Liver (tissue), 3 donors: ENCODE results near the gene BIN1.

Experiments used
- EGR1 ChIP-seq, 2 donors: IDR thresholded peaks; 2 replicates each; pipeline ENCODE4 v1.6.1; 2016 to 2018; ENCODE audit warnings: antibody characterized with exemption in 2 of 2, low read depth in 2 of 2
- GABPA ChIP-seq, 2 donors: IDR thresholded peaks in 1 of 2; conservative IDR thresholded peaks in 1 of 2; 2 replicates each; pipeline ENCODE4 v1.6.1; 2016; ENCODE audit warnings: antibody characterized with exemption in 2 of 2, mild to moderate bottlenecking in 1 of 2, moderate library complexity in 1 of 2
- HNF4A ChIP-seq, 2 donors: conservative IDR thresholded peaks; 2 replicates each; pipeline ENCODE4 v1.6.1; 2016; ENCODE audit warnings: antibody characterized with exemption in 2 of 2, mild to moderate bottlenecking in 2 of 2
- HNF4G ChIP-seq: IDR thresholded peaks from 2 replicates; pipeline ENCODE4 v1.6.1; 2016; ENCODE audit warnings: antibody characterized with exemption
- RAD21 ChIP-seq, 2 donors: IDR thresholded peaks; 2 replicates each; pipeline ENCODE4 v1.6.1; 2016; ENCODE audit warnings: antibody characterized with exemption in 2 of 2, mild to moderate bottlenecking in 2 of 2
- RXRA ChIP-seq, 2 donors: IDR thresholded peaks; 2 replicates each; pipeline ENCODE4 v1.6.1; 2017 to 2018; ENCODE audit warnings: antibody characterized with exemption in 2 of 2, mild to moderate bottlenecking in 1 of 2
- SP1 ChIP-seq: IDR thresholded peaks from 2 replicates; pipeline ENCODE4 v1.6.1; 2018; ENCODE audit warnings: antibody characterized with exemption, mild to moderate bottlenecking
- TAF1 ChIP-seq: conservative IDR thresholded peaks from 2 replicates; pipeline ENCODE4 v1.6.1; 2016; ENCODE audit warnings: antibody characterized with exemption, mild to moderate bottlenecking
- YY1 ChIP-seq: IDR thresholded peaks from 2 replicates; pipeline ENCODE4 v1.6.1; 2016; ENCODE audit warnings: antibody characterized with exemption, mild to moderate bottlenecking
- TF ChIP-seq, protein P1 (sequence below): fragments of 150-350 bp; IDR thresholded peaks from 2 replicates; pipeline ENCODE4 v1.5.1; 2017; ENCODE audit warnings: improper control_type of control experiment, low read depth, low read length; ENCODE audit not compliant: missing input control
- TF ChIP-seq, protein P2 (sequence below): IDR thresholded peaks from 2 replicates; pipeline ENCODE4 v1.6.1; 2016; ENCODE audit warnings: antibody characterized with exemption
- TF ChIP-seq, protein P3 (sequence below): IDR thresholded peaks from 2 replicates; pipeline ENCODE4 v1.6.1; 2016; ENCODE audit warnings: antibody characterized with exemption
- TF ChIP-seq, protein P4 (sequence below): IDR thresholded peaks from 2 replicates; pipeline ENCODE4 v1.6.1; 2016; ENCODE audit warnings: antibody characterized with exemption
- TF ChIP-seq, protein P5 (sequence below): IDR thresholded peaks from 2 replicates; pipeline ENCODE4 v1.6.1; 2016; ENCODE audit warnings: antibody characterized with exemption, mild to moderate bottlenecking
- donor health status: healthy.
- donor health status: healthy.

DNA sequence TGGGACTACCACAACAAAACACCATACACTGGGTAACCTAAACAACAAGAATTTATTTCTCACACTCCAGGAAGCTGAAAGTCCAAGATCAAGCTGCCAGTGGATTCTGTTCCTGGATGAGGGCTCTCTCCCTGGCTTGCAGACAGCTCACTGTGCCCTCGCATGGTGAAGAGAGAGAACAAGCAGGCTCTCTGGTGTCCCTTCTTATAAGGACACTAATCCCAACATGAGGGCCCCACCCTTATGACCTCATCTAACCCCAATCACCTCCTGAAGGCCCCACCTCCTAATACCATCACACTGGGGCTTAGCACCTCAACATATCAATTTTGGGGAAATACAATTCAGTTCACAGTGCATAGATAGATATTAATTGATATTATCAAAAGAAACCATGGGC lies 83.5 kb downstream of the BIN1 start:
- TF ChIP-seq RXRA (IDR thresholded peaks at IDR 0.05) (no peak), GABPA (IDR thresholded peaks at IDR 0.05 in 1 of 2, conservative IDR thresholded peaks at IDR 0.05 in 1 of 2) (no peak), TAF1 (no peak), RAD21 (IDR thresholded peaks at IDR 0.05) (no peak), HNF4A (conservative IDR thresholded peaks at IDR 0.05) (no peak), EGR1 (IDR thresholded peaks at IDR 0.05; ENCODE audit: low read depth in 2 of 2) (no peak), YY1 (no peak), SP1 (no peak), HNF4G (no peak)
- TF ChIP-seq, protein P1, sequence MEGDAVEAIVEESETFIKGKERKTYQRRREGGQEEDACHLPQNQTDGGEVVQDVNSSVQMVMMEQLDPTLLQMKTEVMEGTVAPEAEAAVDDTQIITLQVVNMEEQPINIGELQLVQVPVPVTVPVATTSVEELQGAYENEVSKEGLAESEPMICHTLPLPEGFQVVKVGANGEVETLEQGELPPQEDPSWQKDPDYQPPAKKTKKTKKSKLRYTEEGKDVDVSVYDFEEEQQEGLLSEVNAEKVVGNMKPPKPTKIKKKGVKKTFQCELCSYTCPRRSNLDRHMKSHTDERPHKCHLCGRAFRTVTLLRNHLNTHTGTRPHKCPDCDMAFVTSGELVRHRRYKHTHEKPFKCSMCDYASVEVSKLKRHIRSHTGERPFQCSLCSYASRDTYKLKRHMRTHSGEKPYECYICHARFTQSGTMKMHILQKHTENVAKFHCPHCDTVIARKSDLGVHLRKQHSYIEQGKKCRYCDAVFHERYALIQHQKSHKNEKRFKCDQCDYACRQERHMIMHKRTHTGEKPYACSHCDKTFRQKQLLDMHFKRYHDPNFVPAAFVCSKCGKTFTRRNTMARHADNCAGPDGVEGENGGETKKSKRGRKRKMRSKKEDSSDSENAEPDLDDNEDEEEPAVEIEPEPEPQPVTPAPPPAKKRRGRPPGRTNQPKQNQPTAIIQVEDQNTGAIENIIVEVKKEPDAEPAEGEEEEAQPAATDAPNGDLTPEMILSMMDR, result no peak
- TF ChIP-seq, protein P2, sequence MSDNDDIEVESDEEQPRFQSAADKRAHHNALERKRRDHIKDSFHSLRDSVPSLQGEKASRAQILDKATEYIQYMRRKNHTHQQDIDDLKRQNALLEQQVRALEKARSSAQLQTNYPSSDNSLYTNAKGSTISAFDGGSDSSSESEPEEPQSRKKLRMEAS, result no peak
- TF ChIP-seq, protein P3, sequence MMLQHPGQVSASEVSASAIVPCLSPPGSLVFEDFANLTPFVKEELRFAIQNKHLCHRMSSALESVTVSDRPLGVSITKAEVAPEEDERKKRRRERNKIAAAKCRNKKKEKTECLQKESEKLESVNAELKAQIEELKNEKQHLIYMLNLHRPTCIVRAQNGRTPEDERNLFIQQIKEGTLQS, result no peak
- TF ChIP-seq, protein P4, sequence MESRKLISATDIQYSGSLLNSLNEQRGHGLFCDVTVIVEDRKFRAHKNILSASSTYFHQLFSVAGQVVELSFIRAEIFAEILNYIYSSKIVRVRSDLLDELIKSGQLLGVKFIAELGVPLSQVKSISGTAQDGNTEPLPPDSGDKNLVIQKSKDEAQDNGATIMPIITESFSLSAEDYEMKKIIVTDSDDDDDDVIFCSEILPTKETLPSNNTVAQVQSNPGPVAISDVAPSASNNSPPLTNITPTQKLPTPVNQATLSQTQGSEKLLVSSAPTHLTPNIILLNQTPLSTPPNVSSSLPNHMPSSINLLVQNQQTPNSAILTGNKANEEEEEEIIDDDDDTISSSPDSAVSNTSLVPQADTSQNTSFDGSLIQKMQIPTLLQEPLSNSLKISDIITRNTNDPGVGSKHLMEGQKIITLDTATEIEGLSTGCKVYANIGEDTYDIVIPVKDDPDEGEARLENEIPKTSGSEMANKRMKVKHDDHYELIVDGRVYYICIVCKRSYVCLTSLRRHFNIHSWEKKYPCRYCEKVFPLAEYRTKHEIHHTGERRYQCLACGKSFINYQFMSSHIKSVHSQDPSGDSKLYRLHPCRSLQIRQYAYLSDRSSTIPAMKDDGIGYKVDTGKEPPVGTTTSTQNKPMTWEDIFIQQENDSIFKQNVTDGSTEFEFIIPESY, result no peak
- TF ChIP-seq, protein P5, sequence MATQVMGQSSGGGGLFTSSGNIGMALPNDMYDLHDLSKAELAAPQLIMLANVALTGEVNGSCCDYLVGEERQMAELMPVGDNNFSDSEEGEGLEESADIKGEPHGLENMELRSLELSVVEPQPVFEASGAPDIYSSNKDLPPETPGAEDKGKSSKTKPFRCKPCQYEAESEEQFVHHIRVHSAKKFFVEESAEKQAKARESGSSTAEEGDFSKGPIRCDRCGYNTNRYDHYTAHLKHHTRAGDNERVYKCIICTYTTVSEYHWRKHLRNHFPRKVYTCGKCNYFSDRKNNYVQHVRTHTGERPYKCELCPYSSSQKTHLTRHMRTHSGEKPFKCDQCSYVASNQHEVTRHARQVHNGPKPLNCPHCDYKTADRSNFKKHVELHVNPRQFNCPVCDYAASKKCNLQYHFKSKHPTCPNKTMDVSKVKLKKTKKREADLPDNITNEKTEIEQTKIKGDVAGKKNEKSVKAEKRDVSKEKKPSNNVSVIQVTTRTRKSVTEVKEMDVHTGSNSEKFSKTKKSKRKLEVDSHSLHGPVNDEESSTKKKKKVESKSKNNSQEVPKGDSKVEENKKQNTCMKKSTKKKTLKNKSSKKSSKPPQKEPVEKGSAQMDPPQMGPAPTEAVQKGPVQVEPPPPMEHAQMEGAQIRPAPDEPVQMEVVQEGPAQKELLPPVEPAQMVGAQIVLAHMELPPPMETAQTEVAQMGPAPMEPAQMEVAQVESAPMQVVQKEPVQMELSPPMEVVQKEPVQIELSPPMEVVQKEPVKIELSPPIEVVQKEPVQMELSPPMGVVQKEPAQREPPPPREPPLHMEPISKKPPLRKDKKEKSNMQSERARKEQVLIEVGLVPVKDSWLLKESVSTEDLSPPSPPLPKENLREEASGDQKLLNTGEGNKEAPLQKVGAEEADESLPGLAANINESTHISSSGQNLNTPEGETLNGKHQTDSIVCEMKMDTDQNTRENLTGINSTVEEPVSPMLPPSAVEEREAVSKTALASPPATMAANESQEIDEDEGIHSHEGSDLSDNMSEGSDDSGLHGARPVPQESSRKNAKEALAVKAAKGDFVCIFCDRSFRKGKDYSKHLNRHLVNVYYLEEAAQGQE, result no peak
